ENCODE data around the gene ZNF280A. TPM values are rescaled to one million over a fixed set of nuclear protein-coding genes. Genes with fewer than 3 reads are reported as not detected.

ZNF280A gene, protein sequence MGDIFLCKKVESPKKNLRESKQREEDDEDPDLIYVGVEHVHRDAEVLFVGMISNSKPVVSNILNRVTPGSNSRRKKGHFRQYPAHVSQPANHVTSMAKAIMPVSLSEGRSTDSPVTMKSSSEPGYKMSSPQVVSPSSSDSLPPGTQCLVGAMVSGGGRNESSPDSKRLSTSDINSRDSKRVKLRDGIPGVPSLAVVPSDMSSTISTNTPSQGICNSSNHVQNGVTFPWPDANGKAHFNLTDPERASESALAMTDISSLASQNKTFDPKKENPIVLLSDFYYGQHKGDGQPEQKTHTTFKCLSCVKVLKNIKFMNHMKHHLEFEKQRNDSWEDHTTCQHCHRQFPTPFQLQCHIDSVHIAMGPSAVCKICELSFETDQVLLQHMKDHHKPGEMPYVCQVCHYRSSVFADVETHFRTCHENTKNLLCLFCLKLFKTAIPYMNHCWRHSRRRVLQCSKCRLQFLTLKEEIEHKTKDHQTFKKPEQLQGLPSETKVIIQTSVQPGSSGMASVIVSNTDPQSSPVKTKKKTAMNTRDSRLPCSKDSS
- not detected for total RNA-seq

- DNase-seq (no peak), ATAC-seq (no peak)
- CTCF ChIA-PET, result interaction anchor here (0.6 to 1.0 kb wide), 3 partner anchors 18 to 1693 kb away, joined by 3 to 5 read pairs (median 3); no protein-coding TSS in a partner anchor
- no peaks in the 10 kb centered on the region for H3K36me3 Mint-ChIP-seq
- no peaks in the 10 kb centered on the region for H3K9me3 Mint-ChIP-seq (ENCODE audit: low read depth)
- no peak within 1 kb of the TSS for H3K4me3 Mint-ChIP-seq
- peaks cover 34% of the 10 kb centered on the region for H3K27me3 Mint-ChIP-seq
- H3K27ac Mint-ChIP-seq, result no peak within 1 kb of the TSS
- peaks cover 3% of the 10 kb centered on the region for H3K4me1 Mint-ChIP-seq
Measured at GRCh38 chr22:22520020-22520656, at the start of gene ZNF280A. TSS of gene ZNF280A (minus strand) at chr22:22520270. CDS start at chr22:22515630, 4,640 bp downstream.

DNA sequence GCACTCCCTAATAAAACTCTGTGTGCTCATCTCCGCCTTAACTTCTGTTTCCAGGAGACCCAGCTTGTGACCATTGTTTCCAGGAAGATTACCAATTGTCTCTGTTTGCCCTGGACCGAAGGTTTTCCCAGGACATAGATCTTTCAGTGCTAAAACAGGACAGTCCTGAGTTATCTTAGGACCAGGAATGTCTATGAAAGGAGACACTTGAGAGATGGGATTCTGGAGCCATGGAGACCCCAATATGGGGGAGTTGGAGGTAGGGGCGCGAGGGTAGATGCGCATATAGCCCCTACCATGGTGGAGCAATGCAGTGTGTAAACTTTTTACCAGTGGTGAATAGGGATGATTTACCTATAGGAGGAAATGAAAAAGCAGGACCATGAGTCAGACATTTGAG, 49.1 kb upstream of the ZNF280A start:
- Mint-ChIP-seq H3K36me3 (no peaks in the 10 kb centered on the region), H3K4me1 (no peaks in the 10 kb centered on the region), H3K4me3 (no peak overlapping the region), H3K27me3 (peaks cover 56% of the 10 kb centered on the region), H3K27ac (no peak overlapping the region), H3K9me3 (ENCODE audit: low read depth) (no peaks in the 10 kb centered on the region)
- CTCF ChIA-PET, result no interaction called here
- ATAC-seq (no peak), DNase-seq (no peak)

DNA sequence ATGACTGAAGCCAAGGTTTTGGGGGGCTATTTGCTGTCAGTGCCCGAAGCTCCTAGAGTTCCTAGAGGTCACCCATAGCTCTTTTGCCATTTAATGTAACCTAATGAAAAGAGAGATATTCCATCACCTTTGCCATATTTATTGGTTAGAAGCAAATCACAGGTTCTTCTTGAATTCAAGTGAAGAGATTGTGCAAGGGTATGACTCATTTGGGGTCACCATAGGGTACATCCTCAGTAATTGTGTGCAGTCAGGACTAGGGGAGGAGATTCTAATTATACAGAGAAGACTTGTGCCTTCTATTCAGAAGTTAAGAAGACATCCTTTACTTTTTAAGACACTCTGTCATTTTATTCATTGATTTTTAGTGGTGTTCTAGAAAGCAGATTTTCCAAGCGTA, 45.9 kb upstream of the ZNF280A start:
- Mint-ChIP-seq H3K27me3 (peaks cover 41% of the 10 kb centered on the region), H3K36me3 (no peaks in the 10 kb centered on the region), H3K27ac (no peak overlapping the region), H3K4me3 (no peak overlapping the region), H3K4me1 (no peaks in the 10 kb centered on the region), H3K9me3 (ENCODE audit: low read depth) (no peaks in the 10 kb centered on the region)
- ATAC-seq (no peak), DNase-seq (no peak)
- CTCF ChIA-PET, result interaction anchor here (0.9 kb wide), 1 partner anchor 11 kb away, joined by 3 read pairs; no protein-coding TSS in a partner anchor

GRCh38 chr22:22558972-22559603, 39.0 kb upstream of the ZNF280A start, which contains the start of gene PRAME:
TSS of gene PRAME (minus strand) at chr22:22559265. CDS start at chr22:22556832, 2,433 bp downstream.
- CTCF ChIA-PET, result interaction anchor here (0.6 to 1.8 kb wide), 11 partner anchors 8 to 137 kb away, joined by 3 to 9 read pairs (median 3); no protein-coding TSS in a partner anchor
- Mint-ChIP-seq H3K4me3 (no peak within 1 kb of the TSS), H3K4me1 (peaks cover 4% of the 10 kb centered on the region), H3K9me3 (ENCODE audit: low read depth) (no peaks in the 10 kb centered on the region), H3K27ac (no peak within 1 kb of the TSS), H3K36me3 (no peaks in the 10 kb centered on the region), H3K27me3 (peaks cover 5% of the 10 kb centered on the region)
- ATAC-seq, result peak; percentile 97
- DNase-seq, result peak; percentile 88

- no peak for ATAC-seq
- CTCF ChIA-PET, result interaction anchor here (0.7 to 1.8 kb wide), 9 partner anchors 9 to 137 kb away, joined by 3 to 9 read pairs (median 3); no protein-coding TSS in a partner anchor
- H3K36me3 Mint-ChIP-seq, result no peaks in the 10 kb centered on the region
Measured at GRCh38 chr22:22558071-22558971, 38.3 kb upstream of the ZNF280A start.

DNA sequence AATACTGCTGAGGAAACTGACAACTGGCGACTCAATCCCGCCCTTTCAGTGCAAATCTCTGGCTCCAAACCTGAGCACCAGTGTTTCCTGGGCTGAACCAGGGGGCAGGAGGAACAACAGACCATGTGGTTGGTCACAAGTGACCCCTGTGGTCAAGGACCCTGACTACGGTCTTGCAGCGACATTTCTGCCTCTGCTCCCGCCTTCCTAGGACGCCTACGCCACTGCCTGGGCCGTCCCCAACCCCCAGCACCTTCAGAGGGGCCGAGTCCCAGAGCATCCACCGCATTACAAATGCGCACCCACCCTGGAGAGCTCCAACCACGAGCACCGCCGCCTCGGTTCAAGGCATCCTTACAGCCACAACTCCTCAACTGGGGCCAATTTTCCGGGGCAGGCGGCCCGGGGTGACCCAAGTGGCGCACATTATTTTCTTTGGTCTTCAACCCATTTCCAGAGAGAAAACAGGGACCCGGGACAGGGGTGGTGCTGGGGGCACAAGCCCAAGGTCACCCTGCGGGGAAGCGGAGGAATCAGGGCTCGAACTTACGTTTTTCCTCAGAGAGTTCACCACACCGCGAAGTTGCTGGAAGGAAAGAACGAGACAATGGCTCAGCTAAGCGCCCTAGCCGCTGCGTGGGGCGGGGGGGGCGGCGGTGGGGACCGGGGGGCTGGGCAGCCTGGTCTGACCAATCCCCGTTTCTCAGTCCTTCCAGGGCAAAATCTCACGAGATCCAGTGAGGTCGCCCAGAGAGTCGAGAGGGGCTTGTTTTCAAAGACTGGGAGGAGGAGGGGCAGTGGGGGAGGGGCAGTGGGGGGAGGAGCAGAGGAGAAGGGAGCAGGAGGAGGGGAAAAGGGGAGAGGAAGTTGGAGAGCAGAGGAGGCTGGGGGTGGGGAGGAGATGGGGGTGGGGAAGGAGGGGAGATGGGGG, 37.2 kb upstream of the ZNF280A start:
- no peak for DNase-seq
- Mint-ChIP-seq H3K4me3 (no peak overlapping the region), H3K9me3 (ENCODE audit: low read depth) (no peaks in the 10 kb centered on the region), H3K4me1 (peaks cover 4% of the 10 kb centered on the region), H3K27ac (no peak overlapping the region), H3K27me3 (peaks cover 2% of the 10 kb centered on the region), H3K36me3 (no peaks in the 10 kb centered on the region)
- no peak for ATAC-seq
- CTCF ChIA-PET, result no interaction called here

More at GRCh38 chr22:22558071-22558971, 38.3 kb upstream of the ZNF280A start:
- Mint-ChIP-seq H3K27ac (no peak overlapping the region), H3K4me3 (no peak overlapping the region), H3K4me1 (peaks cover 4% of the 10 kb centered on the region), H3K9me3 (ENCODE audit: low read depth) (no peaks in the 10 kb centered on the region), H3K27me3 (peaks cover 5% of the 10 kb centered on the region)
- DNase-seq, result no peak

- Mint-ChIP-seq H3K4me1 (peaks cover 4% of the 10 kb centered on the region), H3K27ac (no peak overlapping the region), H3K36me3 (no peaks in the 10 kb centered on the region), H3K9me3 (ENCODE audit: low read depth) (no peaks in the 10 kb centered on the region), H3K27me3 (peaks cover 2% of the 10 kb centered on the region), H3K4me3 (no peak overlapping the region)
- ATAC-seq (no peak), DNase-seq (no peak)
- CTCF ChIA-PET, result no interaction called here
Measured at GRCh38 chr22:22556578-22556977, 36.5 kb upstream of the ZNF280A start.

GRCh38 chr22:22555596-22555995, 35.5 kb upstream of the ZNF280A start:
- Mint-ChIP-seq H3K4me3 (no peak overlapping the region), H3K9me3 (ENCODE audit: low read depth) (no peaks in the 10 kb centered on the region), H3K27me3 (peaks cover 2% of the 10 kb centered on the region), H3K4me1 (peaks cover 4% of the 10 kb centered on the region), H3K36me3 (no peaks in the 10 kb centered on the region), H3K27ac (no peak overlapping the region)
- CTCF ChIA-PET, result no interaction called here
- ATAC-seq (no peak), DNase-seq (no peak)

DNA sequence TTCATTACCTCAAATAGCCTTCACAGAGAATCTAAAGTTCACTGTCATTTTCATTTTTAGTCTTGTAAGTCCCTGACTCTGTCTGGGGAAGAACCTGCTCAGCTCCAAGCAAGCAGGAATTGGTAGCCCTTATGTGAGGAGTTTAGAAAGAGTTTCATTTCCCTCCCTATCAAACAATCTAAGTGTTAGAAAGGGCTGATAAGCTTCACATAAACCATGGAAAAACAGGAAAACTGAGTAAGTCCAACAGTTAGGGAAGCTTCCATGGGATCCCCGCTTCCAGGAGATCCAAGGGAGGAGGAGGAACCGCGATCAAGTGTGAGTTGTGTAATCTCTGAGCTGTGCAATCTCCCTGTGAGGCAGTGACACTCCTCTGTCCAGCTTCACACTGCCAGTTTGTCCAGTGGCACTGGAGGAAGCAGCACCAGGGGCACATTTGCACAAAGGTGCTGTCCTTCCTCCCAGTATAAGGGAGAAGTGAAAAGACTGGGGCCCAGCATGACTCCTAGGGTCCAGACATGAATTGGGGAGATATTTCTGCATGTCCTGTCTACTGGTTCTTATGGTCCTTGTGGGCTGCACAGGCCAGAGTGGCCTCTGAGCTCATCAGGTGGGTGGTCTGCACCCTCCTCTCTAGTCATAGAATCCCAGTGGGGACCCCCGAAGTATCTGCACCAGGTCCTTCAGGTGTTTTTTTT, 34.7 kb upstream of the ZNF280A start:
- H3K4me1 Mint-ChIP-seq, result peaks cover 4% of the 10 kb centered on the region
- CTCF ChIA-PET, result interaction anchor here (0.9 kb wide), 1 partner anchor 25 kb away, joined by 3 read pairs; no protein-coding TSS in a partner anchor

GRCh38 chr22:22553735-22554586, 33.9 kb upstream of the ZNF280A start:
- Mint-ChIP-seq H3K4me1 (peaks cover 1% of the 10 kb centered on the region), H3K36me3 (no peaks in the 10 kb centered on the region), H3K9me3 (ENCODE audit: low read depth) (no peaks in the 10 kb centered on the region), H3K27ac (no peak overlapping the region), H3K4me3 (no peak overlapping the region), H3K27me3 (no peaks in the 10 kb centered on the region)
- ATAC-seq (no peak), DNase-seq (no peak)
- CTCF ChIA-PET, result interaction anchor here (0.9 kb wide), 1 partner anchor 26 kb away, joined by 3 read pairs; no protein-coding TSS in a partner anchor

More for the DNA sequence above, 34.7 kb upstream of the ZNF280A start:
- Mint-ChIP-seq H3K9me3 (ENCODE audit: low read depth) (no peaks in the 10 kb centered on the region), H3K27me3 (no peaks in the 10 kb centered on the region), H3K27ac (no peak overlapping the region), H3K36me3 (no peaks in the 10 kb centered on the region), H3K4me3 (no peak overlapping the region)
- ATAC-seq (no peak), DNase-seq (no peak)

Measured in activated CD8-positive, alpha-beta memory T cell treated with anti-CD3 and anti-CD28 coated beads, Interleukin-2, amount 10 ng/mL, durations not matched to agents 7 days and 5 days (primary cell).